ENCODE results near the gene PRR22.

DNA sequence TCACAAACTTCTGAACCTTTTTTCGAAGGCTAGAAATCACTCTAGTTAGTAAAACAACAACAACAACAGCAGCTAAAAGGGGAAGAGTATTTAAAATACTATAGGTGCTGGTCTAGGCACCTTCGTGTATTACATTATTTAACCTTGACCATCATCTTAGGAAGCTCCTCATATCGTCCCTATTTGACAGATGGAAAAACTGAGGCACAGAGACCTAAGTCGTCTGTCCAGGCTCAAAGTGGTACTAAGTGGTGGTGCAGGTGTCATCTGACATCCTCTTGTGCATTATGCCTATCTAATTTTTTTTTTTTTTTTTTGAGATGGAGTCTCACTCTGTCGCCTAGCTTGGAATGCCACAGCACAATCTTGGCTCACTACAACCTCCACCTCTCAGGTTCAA lies 35.0 kb downstream of the PRR22 start:
- TF ChIP-seq POLR2A (IDR thresholded peaks at IDR 0.05; ENCODE audit: low read length) (no peak), GATA1 (IDR thresholded peaks at IDR 0.05; ENCODE audit: low read depth, low read length) (no peak)
